ENCODE measurements around the gene BACH2. TPM values are rescaled to one million over a fixed set of nuclear protein-coding genes. Genes with fewer than 3 reads are reported as not detected.
"Not testable (repeated sequence)": the region's sequence is repeated elsewhere in the genome, so short reads cannot be mapped to it uniquely, and the experiment has no call there.

Gene BACH2
- total RNA-seq, 1 donor from 2014 or later, result 0.76 TPM

DNA sequence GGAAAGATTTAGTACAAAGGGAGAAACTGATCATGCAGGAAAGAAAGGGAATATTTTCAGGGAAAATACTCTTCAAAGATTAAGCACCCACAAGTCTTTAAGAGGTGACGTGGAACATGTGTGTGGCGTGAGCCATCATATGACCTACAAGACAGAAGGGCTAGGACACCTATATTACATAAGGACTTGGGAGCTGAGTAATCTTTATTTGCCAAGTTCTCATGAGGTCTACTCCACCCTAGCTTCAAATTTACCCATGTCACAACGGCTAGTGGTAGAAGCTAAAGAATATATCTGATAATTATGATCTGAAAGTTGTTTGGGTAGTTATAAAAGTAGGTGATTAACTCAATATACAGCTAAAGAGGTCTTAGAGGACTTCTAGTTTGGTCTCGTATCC, 234.6 kb downstream of the BACH2 start:
- no peak for ATAC-seq

DNA sequence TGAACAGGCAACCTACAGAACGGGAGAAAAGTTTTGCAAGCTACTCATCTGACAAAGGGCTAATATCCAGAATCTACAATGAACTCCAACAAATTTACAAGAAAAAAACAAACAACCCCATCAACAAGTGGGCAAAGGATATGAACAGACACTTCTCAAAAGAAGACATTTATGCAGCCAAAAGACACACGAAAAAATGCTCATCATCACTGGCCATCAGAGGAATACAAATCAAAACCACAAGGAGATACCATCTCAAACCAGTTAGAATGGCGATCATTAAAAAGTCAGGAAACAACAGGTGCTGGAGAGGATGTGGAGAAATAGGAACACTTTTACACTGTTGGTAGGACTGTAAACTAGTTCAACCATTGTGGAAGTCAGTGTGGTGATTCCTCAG, 237.5 kb downstream of the BACH2 start:
- ATAC-seq, result not testable (repeated sequence)

DNA sequence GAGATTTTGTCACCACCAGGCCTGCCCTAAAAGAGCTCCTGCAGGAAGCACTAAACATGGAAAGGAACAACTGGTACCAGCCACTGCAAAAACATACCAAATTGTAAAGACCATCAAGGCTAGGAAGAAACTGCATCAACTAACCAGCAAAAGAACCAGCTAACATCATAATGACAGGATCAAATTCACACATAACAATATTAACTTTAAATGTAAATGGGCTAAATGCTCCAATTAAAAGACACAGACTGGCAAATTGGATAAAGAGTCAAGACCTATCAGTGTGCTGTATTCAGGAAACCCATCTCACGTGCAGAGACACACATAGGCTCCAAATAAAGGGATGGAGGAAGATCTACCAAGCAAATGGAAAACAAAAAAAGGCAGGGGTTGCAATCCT, 240.7 kb downstream of the BACH2 start:
- ATAC-seq, result not testable (repeated sequence)

DNA sequence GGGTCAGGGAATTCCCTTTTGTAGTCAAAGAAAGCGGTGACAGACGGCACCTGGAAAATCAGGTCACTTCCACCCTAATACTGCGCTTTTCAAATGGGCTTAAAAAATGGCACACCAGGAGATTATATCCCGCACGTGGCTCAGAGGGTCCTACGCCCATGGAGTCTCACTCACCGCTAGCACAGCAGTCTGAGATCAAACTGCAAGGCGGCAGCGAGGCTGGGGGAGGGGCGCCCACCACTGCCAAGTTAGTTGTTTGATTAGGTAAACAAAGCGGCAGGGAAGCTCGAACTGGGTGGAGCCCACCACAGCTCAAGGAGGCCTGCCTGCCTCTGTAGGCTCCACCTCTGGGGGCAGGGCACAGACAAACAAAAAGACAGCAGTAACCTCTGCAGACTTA, 242.4 kb downstream of the BACH2 start:
- not testable (repeated sequence) for ATAC-seq

DNA sequence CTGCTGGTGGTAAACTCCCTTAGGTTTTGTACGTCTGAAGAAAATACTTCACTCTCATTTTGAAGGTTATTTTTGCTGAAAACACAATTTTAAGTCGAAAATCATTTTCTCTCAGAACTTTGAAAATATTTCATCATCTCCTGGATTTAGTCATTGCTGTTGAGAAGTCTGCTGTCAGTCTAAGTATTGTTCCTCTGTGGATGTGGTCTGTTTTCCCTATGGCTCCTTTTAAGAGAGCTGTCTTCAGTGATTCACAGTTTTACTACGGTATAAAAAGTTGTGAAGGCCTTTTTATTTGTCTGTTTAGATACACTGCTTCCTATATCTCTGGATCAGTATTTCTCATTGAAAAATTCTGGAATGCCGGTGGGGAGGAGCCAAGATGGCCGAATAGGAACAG, 243.0 kb downstream of the BACH2 start:
- no peak for ATAC-seq

DNA sequence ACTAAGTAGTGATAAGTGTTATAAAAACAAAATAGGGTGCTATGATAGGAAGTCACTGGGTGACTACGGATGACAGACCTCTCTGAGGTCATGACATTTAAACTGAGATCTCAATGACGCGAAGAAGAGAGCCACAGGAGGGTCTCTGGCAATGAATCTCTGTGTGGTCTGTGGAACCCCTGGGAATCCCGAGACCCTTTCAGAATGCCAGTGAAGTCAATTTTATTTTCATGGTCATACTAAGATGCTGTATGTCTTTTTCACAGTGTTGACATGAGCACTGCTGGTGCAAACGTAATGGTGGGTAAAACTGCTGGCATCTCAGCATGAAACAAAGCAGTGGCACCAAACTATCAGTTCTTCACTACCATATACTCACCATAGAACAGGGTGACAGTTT, 247.3 kb downstream of the BACH2 start:
- ATAC-seq, result no peak

DNA sequence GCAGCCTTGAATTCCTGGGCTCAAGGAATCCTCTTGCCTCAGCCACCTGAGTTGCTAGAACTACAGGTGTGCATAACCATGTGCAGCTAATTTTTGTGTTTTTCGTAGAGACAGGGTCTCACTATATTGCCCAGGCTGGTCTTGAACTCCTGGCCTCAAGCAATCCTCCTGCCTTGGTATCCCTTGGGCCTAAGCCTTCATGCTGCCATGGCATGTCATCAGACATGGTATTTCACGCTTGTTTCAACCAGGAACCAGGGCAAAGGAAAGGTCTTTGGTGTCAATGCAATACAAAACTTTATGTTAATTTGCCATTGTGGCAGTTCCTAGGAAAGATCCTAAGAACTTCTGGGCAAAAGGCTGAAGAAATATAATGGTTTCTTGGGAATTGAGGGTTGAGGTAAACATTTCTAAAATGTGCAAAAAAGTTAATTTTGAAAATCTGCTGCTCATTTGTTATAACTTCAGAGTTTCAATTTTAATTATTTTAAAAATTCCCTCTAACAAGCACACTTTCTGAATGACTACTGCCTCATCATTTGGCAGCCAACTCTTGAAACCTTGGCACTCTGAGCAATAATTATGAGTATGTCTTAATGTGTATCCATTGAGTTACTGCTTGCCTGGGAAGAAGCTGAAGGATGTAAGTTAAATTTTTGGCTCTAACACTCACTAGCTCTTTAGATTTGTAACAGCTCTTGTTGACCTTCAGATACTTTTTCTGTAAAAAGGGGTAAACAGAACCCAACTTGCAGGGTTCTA, 248.3 kb downstream of the BACH2 start:
- ATAC-seq, result no peak

DNA sequence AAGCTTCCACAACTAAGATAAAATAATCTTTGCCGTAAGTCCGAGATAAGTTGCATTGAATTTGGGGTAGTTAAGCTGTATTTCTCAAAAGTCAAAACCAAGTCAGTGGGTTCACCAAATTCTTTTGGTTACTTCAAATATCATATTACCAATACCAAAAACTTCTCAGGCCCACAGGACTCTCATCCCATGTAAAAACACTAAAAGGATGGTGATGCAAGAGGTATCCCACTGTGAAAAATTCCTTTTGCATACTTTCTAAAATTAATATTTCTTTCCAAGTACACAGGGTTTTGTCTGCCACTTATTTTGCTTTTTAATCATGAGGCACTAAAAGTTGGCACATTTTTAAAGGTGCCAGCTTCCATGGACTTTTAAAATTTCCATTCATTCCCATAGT, 251.1 kb downstream of the BACH2 start:
- ATAC-seq, result no peak

DNA sequence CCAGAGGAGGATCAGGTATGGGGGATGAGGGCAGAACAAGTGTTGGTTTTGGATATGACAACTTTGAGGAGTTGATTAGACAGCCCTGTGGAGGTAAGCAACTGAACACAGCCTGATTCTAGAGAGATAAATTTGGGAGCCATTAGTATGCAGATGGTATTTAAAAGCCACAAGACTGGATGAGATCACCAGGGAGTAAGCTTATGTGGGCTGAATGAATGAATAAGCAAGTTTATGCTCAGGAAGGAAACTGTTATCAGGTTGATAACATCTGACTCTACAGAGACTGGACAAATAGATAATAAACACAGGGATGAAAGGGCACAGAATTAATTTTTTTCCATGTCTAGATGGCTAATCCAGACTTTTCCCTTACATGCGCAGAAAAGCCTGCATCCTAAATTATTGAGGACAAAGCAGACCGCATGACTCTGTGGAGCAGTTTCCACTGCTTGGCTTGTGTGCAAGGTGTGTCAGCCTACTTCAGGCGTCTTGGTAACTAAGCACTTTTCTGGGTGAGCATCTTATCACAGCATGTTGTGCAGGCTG, 251.7 kb downstream of the BACH2 start:
- ATAC-seq, result no peak

DNA sequence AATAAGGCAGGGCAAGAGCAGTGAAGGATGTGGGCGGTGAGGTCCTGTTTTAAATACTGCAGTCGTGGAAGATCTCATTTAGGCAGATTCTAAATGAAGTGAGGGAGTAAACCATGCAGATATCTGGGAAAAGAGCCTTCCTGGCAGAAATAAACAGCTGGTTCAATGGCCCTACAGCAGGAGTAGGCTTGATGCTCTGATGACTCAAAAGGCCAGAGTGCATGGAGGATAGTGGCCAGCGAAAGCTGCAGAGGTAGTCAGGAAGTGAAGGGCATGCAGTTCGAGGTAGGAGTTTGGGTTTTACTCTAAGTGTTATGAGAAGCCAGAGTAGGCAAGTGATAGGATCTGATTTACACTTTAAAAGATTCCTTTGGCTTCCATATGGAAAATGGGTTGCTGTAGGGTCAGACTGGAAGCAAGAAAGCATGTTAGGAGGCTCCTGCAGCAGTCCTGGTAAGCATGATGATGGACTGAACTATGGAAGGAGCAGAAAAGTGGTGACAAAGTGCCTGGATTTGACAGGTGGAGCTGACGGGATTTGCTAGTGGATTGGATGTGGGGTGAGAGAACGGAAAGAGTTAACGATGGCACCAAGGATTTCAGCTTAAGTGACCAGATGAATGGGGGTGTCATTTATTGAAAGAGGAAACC, 252.3 kb downstream of the BACH2 start:
- ATAC-seq, result no peak

DNA sequence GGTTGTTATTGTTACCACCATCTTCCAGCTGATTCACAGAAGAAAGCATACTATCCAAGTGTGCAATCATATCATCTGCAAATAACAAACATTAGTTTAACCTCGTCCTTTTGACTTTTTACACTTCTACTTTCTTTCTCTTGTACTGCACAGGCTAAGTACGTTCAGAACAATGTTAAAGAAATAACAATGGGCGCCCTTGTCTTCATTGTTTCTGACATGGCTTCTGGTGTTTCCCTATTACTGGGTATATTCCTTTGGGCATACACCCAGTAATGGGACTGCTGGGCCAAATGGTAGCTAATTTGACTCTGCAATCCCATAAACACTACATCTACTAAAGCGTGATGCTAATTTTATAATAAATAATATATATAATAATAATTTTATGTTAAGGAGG, 255.7 kb downstream of the BACH2 start:
- no peak for ATAC-seq

DNA sequence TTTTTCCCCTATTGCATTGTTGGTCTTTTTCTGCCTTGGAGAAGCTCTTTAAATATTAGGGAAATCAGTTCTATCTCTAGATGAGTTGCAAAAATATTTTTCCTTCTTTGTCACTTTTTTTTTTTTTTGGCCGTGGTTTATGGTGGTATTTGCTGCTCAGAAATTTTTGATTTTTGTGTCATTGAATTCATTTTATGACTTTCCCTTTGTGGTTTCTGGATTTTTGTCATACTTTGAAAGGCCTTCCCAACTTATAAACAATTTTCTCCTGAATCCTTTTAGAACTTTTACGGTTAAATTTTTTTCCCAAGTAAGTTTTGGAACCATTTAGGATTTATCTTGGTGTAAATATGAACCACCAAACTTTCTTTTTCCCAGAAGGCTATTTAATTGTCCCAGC, 256.7 kb downstream of the BACH2 start:
- no peak for ATAC-seq

DNA sequence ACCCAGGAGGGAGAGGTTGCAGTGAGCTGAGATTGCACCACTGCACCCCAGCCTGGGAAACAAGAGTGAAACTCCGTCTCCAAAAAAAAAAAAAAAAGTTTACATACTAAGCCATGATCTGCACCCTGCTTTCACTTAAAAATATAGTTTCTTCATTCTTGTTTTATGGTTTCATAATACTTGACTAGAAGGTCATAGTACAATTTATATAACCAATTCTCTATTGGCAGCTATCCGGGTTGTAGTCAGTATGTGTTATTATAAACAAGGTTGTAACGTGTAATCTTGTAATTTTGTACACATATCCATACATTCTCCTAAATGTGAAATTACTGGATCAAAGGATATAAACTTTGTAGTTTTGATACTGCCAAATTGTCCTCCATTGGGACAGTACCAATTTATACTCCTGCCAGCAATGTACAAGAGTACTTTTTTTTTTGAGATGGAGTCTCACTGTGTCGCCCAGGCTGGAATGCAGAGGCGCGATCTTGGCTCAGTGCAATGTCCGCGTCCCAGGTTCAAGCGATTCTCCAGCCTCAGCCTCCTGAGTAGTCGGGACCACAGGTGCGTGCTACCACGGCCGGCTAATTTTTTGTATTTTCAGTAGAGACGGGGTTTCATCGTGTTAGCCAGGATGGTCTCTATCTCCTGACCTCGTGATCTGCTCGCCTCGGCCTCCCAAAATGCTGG, 257.5 kb downstream of the BACH2 start:
- no peak for ATAC-seq

DNA sequence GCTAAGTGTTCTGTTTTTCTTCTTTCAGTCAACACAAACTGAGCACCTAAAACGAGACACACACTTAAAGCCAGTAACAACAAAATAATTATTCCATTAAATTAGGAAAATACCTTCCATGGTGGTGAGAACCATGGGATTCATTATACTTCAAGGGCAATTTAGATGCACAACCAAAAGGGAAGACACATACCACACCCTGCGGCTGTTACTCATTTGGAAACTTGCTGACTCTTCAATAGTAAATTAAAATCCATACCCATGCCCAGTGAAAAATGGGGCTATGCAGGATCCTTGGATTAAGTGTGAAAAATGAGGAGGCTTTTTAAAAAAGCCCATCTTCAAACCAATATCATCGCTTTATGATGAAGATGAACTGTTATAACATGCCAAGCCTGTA, 259.7 kb downstream of the BACH2 start:
- no peak for ATAC-seq

DNA sequence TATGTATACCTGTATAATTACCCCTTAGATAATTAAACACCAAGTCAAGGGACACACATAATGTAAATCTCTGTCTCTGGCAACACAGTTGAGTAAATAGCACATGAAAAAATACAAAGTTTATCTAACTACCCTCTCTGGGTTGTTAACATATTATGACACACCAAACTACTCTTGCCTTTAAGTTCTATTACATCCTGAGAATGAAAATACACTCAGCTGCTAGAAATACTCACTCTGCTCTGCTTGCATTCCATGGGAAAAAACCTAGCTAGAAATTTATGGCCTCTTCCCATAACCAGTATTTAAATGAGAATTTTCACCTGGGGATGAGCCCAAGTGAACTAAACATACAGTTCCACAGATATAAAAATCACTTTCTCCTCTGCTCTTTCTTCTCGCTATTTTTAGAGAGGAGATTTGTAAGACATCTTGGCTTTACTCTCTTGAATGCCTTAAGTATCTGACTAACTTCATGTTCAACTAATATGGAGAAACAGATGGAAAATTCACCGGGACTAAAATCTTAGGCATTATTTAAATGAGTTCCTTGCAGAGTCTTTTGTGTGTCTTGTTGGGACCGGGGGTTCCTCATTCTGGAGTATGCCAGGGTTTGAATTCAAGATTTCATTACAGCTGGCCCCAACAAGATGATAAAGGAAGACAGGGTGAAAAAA, 261.5 kb downstream of the BACH2 start:
- ATAC-seq, result no peak

DNA sequence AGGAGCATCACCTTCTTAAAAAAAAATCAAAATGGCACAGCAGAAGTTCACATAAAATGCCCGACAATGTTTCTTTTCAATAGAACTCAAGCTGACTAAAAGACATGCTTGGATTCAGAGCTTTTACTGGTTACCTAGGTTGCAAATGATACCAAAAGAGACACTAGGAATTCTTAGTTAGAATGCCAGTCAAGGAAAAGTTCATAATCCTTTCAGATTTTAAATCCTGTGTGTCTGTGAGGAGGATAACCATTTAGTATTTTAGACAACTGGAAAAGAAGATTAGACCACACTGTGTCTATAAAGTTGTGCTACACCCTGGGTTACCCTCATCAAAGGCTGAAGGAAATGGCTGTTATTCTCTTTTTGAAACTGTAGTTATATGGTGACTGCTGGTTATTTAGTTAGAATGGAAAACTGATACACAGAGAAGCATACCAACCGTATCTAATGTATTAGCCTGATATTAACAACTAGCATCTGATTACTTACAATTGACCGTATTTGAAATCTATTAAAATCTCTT, 262.8 kb downstream of the BACH2 start:
- no peak for ATAC-seq

DNA sequence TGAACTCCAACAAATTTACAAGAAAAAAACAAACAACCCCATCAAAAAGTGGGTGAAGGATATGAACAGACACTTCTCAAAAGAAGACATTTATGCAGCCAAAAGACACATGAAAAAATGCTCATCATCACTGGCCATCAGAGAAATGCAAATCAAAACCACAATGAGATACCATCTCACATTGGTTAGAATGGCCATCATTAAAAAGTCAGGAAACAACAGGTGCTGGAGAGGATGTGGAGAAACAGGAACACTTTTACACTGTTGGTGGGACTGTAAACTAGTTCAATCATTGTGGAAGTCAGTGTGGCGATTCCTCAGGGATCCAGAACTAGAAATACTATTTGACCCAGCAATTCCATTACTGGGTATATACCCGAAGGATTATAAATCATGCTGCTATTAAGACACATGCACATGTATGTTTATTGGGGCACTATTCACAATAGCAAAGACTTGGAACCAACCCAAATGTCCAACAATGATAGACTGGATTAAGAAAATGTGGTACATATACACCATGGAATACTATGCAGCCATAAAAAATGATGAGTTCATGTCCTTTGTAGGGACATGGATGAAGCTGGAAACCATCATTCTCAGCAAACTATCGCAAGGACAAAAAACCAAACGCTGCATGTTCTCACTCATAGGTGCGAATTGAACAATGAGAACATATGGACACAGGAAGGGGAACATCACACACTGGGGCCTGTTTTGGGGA, 264.0 kb downstream of the BACH2 start:
- ATAC-seq, result not testable (repeated sequence)

DNA sequence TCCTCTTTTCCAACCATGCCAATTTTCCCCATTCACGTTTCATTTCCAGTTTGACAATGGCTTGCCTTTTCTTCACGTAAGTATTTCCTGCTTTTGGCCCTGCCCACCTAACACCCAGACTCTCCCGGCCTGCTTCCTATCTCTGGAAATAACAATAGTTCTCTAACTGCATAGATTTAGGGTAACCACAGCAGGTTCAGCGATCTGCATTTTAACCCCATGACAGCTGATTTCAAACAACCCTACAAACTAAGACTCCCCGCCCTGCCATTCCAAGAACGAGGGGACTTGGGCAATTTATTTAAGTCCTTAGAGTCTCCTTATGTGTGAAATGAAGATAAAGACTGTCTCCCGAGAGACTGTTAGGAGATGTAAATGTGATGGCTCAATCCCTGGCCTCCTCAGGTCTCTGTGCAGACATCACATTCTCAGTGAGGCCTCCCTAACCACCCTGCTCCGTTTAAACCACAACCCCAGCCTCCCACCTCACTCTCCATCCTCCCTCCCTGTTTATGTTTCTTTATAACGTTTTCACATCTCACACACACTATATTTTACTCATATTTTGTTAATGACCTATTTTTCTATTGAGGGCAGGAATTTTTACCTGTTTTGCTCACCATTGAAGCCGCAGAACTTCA, 267.5 kb downstream of the BACH2 start:
- no peak for ATAC-seq

DNA sequence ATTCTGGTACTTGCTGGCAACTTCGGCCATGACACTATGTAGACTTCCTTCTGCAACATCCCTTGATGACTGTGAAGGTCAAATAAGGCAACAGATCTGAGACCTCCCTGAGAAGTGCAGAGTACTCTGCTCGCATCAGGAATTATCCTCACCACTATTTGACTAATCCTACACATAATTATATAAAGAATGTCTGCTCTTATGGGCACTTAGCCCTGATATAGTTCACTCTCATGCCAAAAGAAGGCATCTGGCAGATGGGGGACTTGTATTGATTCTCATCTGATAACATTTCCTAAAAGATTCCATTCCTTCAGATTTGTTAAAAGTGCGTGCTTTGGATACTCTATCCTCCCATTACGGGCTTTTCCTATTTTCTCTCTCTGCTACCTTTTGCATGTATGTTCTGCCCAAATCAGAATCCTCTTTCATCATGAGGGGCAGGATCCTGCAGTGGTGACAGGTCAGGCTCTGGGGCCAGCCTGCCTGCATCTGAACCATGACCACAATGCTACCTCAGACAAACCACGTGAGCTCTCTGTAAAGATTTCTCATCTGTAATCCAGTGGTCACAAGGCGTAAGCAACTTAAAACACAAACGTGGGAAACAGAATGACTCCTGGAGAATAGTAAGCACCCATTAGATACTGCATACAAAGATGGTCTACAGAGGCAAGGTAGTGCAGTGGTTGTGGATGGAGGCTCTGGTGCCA, 268.4 kb downstream of the BACH2 start:
- ATAC-seq, result no peak

DNA sequence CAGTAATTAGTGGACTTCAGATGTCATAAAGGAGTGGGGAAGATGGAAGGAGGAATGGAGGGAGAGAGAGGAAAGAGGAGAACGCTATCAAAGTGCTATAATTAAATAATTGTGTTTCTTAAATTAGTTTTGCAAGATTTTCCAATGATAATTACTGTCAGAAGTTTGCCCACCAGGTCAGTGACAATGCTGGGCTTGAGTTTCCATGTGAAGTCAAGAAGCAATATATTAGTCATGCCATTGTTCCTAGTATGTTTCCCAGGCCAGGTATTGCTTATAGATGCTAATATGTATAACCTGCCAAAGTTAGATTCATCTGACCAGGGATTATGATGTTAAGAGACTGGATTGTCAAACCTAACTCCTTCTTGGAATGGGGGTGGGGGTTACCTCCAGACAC, 270.4 kb downstream of the BACH2 start:
- ATAC-seq, result no peak

Data from esophagus mucosa (tissue), 1 donor.